Measurements from ENCODE around the gene CDH23.

DNA sequence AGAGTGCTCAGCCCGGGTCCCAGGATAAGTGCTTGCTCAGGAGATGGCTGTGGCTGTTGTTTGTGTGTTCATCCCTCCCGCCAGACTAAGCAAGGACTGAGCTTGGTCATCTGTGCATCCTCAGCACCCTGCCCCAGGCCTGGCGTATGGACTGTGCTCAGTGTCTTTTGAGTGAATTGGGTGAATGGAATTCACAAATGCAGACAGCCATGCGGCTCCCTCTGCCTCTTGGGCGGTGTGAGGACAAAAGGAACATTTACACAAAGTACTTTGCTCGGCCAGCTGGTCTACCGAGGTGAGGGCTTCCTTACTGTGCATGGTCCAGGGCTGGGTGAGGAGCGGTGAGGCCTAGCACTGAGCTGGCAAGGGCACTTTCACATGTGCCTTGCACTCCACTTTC is 120.2 kb downstream of the CDH23 start:
- TF ChIP-seq, protein P1, sequence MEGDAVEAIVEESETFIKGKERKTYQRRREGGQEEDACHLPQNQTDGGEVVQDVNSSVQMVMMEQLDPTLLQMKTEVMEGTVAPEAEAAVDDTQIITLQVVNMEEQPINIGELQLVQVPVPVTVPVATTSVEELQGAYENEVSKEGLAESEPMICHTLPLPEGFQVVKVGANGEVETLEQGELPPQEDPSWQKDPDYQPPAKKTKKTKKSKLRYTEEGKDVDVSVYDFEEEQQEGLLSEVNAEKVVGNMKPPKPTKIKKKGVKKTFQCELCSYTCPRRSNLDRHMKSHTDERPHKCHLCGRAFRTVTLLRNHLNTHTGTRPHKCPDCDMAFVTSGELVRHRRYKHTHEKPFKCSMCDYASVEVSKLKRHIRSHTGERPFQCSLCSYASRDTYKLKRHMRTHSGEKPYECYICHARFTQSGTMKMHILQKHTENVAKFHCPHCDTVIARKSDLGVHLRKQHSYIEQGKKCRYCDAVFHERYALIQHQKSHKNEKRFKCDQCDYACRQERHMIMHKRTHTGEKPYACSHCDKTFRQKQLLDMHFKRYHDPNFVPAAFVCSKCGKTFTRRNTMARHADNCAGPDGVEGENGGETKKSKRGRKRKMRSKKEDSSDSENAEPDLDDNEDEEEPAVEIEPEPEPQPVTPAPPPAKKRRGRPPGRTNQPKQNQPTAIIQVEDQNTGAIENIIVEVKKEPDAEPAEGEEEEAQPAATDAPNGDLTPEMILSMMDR (IDR thresholded peaks at IDR 0.05), result no peak
- no peak for TF ChIP-seq POLR2A (IDR thresholded peaks at IDR 0.05)
